Measurements from ENCODE around the gene INTS3.
"Not testable (repeated sequence)": the region's sequence is repeated elsewhere in the genome, so short reads cannot be mapped to it uniquely, and the experiment has no call there.

Gene INTS3

DNA sequence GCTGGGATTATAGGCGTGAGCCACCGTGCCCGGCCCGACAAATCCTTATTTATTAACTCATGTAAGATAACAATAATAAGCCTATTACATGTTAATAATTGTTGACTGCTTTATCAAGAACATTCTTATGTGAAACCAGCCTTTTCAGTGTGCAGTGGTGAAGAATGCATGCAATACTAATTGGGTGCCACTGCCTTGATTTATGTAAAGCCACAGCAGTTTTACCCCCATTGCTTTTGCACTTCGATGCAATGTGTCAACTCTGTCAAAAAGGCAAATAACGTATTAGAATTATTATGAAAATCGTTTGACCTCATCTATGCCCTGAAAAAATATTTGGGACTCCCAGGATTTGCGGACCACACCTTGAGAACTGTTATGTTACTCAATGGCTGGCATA, 31.1 kb upstream of the INTS3 start:
- no peak for TF ChIP-seq ZNF274 (IDR thresholded peaks at IDR 0.05; ENCODE audit: low read depth, low read length)
- no peak overlapping the region for H3K4me3 ChIP-seq (ENCODE audit: low read length)

DNA sequence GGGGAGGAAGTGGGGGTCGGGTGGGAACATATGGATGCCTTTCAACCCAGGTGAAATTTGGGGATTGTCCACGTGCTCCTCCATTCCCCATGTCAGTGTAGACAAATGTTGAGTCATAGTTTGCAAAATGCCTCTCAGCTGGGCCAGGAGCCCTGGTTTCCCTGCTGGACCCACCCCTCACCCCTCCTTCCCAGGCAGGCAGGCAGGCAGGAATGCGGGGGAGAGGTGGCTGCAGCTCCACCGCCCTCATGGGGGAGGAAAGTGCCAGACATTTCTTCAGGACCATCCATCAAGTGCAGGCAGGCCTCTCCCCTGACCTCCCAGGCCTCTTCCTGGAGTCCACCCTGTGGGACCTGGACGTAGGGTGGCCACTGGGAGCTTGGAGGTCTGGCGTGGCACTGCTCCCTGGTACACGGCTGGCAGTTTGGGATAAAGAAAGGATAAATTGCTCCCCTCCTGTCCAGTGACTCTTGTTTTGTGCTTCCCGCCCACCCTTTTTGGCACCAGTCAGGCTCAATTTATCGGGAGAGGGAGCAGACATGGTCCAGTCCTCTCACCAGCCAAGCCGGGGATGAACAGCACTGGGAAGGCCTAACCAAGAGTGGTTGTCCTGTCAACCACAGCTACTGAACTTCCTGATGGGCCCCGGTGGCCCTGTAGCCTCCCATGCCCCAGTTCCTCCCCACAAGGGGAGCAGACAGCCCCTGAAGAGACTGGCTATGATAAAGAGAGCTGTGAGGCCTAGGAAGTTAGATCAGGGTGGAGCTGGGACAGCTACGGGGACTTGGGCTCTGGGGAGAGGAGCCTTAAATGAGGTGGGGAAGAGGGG, 30.4 kb upstream of the INTS3 start:
- TF ChIP-seq ZNF274 (IDR thresholded peaks at IDR 0.05; ENCODE audit: low read depth, low read length): no peak
- H3K4me3 ChIP-seq (ENCODE audit: low read length): no peak overlapping the region

DNA sequence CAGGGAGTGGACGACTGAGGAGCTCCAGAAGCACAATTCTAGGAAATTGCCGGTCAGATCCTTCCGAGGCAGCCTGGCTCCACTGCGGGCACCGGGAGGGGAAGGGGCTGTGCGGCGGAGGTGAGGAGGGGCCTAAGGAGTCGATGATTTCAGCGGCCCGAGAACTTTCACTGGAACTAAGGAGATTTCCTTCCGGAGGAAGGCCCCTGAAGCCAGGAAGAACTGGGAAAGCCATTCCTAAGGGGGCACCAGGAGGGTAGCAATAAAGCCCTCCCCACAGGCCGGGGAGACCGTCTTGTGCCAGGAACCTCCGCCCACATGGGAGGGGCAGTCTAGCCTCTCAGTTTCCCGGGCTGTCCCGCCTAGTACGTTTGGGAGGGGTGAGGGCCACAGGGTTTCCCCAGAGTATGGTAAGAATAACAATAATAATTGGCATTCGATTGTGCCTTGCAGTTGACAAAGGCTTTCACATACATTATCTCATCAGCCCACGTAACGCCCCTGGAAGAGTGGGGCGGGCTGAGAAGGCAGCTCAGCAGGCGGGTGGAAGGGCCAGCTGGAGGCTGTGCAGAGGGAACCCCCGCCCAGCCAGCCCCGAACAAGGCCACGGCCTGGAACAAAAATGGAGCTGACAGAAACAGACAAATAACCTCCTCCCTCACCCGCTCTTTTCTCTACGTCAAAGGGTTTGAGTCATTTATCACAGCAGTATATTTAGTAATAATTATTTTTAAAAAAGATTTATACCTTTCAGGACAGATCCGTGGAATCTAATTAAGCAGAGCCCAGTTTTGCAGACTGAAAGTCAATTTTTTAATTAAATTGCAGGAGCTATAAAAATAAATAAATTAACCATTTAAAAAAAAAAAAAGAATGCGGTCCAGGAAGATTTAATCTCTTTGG, 29.6 kb upstream of the INTS3 start:
- no peak for TF ChIP-seq ZNF274 (IDR thresholded peaks at IDR 0.05; ENCODE audit: low read depth, low read length)
- no peak overlapping the region for H3K4me3 ChIP-seq (ENCODE audit: low read length)

DNA sequence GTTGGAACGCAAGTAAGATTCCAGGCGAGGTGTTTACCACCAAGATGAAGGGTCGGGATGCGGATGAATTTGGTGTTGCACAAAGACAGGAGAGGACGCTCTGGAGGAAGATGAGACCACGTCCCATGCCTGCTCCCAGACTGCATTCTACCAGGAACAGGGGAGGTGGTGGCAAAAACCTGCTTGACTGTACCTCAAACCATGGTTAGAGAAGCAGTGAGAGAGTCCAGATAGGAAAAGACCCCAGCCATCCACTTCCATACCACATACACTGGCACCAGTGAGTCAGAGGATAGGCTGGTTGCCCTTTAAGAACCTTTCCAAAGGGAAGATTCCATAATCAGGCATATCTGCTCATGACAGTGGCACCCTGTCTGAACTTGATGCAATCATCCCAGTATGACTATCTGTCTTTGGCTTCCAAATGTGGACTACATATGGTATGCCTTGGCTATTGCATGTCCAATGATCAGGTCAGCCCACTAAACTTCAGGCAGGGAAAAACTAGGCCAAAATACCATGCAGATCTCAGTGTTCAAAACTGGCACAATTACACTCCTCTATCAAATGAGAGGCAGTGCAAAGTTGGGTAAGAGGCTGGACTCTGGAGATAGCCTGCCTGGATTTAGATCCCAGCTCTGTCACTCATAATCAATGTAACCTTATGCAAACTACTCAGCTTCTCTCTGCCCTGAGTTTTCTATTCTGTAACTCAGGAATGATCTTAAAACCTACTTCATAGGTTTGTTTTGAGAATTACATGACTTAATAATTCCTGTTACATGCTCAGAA, 28.7 kb upstream of the INTS3 start:
- H3K4me3 ChIP-seq (ENCODE audit: low read length): no peak overlapping the region
- no peak for TF ChIP-seq ZNF274 (IDR thresholded peaks at IDR 0.05; ENCODE audit: low read depth, low read length)

DNA sequence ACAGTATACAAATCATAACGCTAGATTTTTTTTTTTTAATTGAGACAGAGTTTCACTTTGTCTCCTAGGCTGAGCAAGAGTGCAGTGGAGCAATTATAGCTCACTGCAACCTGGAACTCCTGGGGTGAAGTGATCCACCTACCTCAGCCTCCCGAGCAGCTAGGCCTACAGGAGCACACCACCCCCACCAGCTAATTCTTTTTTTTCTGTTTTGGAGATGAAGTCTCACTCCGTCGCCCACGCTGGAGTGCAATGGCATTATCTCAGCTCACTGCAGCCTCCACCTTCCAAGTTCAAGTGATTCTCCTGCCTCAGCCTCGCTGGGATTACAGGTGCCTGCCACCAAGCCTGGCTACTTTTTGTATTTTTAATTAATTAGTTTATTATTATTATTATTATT, 28.1 kb upstream of the INTS3 start:
- TF ChIP-seq ZNF274 (IDR thresholded peaks at IDR 0.05; ENCODE audit: low read depth, low read length): no peak
- H3K4me3 ChIP-seq (ENCODE audit: low read length): no peak overlapping the region

DNA sequence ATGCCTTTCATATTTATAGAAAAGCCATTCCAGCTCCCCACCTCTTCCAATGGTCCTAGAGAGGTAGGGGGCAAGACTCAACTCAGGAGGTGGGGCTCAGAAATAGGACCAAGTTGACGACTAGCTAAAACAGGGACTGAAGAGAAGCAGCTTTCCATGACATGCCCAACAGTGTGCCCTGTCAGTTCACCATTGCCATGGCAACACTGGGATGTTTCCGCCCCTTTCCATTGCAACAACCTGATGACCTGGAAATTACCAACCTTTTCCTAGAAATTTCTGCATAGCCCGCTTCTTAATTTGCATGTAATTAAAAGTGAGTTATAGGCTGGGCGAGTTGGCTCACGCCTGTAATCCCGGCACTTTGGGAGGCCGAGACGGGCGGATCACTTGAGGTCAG, 22.4 kb upstream of the INTS3 start:
- TF ChIP-seq ZNF274 (IDR thresholded peaks at IDR 0.05; ENCODE audit: low read depth, low read length): no peak
- H3K4me3 ChIP-seq (ENCODE audit: low read length): no peak overlapping the region

DNA sequence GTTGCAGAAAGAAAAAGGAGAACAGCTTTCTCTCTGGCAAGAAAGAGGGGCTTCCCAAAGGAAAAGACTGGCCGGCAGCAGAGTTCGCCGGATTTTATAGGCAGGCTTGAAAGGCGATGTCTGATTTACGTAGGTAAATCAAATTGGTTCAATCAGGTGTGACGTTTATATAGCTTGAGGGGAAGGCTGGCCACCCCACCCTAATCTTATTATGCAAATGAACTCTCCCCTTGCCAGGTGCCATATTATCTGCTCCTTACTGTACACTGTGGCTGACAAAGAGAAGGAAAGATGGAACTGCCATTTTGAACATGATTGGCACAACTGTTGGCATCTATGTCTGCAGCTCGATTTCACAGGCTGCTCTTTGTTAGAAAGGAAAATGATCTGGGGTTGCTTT, 16.8 kb upstream of the INTS3 start:
- no peak overlapping the region for H3K4me3 ChIP-seq (ENCODE audit: low read length)
- no peak for TF ChIP-seq ZNF274 (IDR thresholded peaks at IDR 0.05; ENCODE audit: low read depth, low read length)

DNA sequence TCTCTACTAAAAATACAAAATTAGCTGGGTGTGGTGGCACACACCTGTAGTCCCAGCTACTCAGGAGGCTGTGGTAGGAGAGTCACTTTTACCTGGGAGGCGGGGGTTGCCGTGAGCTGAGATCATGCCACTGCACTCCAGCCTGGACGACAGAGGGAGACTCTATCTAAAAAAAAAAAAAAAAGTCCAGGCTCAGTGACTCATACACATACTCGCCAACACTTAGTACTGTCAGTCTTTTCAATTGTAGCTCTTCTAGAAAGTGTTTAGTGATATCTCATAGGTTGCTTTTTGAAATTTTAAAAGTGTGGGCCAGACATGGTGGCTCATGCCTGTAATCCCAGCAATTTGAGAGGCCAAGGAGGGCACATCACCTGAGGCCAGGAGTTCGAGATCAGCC, 11.6 kb upstream of the INTS3 start:
- H3K4me3 ChIP-seq (ENCODE audit: low read length): not testable (repeated sequence)

DNA sequence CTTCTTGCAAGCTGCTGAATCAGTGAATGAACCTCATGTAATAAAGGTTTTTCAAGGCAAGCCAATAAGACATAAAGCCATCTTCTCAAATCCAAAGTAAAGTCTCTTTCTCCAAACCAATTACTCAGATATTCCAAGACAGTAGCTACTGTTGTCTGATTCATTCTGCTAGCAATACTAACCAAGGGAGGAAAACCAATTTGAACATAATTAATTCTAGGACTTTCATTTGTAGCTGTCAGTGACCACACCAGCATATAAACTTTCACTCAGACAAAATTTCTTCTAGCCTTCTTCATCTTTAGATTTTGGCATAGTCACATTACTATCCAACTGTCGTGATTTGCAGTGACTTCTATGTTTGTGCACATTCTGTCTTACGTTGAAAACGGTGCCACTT, 10.5 kb upstream of the INTS3 start:
- no peak for TF ChIP-seq ZNF274 (IDR thresholded peaks at IDR 0.05; ENCODE audit: low read depth, low read length)

DNA sequence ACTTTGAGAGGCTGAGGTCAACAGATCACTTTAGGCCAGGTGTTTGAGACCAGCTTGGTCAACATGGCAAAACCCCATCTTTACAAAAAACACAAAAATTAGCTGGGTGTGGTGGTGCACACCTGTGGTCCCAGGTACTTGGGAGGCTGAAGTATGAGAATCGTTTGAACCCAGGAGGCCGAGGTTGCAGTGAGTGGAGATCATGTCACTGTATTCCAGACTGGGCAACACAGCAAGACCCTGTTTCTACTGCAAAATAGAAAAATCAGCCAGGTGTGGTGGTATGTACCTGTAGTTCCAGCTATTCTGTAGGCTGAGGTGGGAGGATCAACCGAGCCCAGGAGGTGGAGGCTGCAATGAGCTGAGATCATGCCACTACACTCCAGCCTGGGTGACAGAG, 4.2 kb upstream of the INTS3 start:
- H3K4me3 ChIP-seq (ENCODE audit: low read length): no peak overlapping the region
- no peak for TF ChIP-seq ZNF274 (IDR thresholded peaks at IDR 0.05; ENCODE audit: low read depth, low read length)

More for the DNA sequence above, 10.5 kb upstream of the INTS3 start:
- no peak overlapping the region for H3K4me3 ChIP-seq (ENCODE audit: low read length)

DNA sequence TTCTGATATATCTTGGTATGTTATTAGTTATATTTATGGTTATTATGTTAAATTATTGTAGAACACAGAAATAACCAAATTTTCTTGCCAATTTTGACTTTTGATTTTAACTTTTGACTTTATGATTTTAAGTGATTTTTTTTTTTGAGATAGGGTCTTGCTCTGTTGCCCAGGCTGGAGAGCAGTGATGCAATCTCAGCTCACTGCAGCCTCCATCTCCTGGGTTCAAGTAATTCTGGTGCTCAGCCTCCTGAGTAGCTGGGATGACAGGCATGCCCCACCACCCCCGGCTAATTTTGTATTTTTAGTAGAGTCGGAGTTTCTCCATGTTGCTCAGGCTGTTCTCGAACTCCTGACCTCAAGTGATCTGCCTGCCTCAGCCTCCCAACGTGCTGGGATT, 3.2 kb upstream of the INTS3 start:
- not testable (repeated sequence) for H3K4me3 ChIP-seq (ENCODE audit: low read length)

DNA sequence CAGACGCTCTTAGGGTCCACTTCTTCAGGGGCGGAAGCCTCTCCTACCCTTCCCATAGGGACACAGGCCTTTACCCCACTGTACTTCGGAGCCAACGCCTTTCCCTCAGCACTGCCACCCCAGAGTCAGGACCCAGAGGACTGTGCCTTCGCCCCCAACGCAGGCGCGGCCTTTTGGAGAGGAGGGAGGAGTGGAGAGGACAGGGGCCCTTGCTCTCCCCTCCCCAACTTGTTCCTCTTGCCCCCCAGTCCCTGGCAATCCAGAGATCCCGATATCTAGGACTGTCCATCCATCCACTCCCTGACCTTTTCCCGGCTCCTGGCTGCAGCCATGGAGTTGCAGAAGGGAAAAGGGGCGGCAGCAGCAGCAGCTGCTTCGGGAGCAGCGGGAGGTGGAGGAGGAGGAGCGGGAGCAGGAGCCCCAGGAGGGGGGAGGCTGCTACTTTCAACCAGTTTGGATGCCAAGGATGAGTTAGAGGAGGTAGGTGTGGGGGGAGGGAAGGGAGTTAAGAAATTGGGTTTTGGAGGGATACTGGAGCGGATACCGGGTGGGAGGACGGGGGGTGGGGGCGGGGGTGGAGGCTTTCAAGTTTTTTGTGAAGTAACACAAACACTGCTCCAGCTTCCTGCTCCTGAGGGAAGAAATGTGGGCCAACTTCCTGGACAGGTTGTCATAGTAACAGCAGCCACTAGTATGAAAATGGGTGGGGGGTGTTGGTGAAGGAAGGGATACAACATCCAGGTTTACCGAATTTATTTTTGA, 636 bp downstream of the INTS3 start:
- TF ChIP-seq ZNF274 (IDR thresholded peaks at IDR 0.05; ENCODE audit: low read depth, low read length): no peak
- peak overlapping the region; percentile 90 for H3K4me3 ChIP-seq (ENCODE audit: low read length)

DNA sequence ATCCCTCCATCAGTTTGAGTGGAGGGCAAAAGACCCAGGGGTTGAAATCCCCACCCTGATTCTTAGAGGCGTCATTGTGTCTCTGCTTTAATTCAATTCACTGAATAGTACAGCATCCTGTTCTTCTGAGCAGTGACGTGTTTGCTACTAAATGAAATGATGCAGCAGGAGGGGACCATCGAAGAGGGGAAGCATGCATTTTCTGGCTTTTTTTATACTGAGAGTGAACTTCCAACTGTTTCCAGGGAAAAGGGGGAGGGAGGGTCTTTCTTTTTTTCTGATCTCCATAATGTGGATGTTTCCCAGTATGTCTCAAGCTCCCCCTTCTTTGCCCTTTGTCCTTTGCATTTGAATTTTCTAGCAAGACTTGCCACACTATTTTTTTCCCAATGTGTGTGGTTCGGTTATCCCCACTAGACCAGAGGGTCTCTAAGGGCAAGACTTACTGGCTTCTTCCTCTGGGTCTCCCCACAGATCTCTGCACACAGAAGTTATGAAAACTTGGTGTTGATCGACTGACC, 2.7 kb downstream of the INTS3 start:
- no peak overlapping the region for H3K4me3 ChIP-seq (ENCODE audit: low read length)
- no peak for TF ChIP-seq ZNF274 (IDR thresholded peaks at IDR 0.05; ENCODE audit: low read depth, low read length)

DNA sequence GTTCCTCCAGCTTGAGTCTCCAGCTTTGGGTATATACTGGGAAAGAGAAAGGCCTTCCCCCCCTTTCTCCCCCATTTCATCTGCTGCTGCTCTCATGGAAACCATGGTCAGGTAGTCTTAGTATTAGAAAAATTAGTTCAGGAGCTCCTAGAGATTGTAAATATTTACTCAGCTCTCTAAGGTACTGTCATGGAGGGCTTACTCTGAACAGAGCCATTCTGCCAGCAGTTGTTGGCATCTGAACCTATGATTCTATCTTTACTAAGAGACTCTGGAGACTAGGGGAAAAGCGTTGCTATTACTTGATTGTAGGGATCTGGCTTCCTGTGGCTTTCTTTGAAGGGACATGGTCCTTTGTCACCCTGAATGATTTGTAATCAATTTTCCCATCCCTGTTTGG, 6.1 kb downstream of the INTS3 start:
- TF ChIP-seq ZNF274 (IDR thresholded peaks at IDR 0.05; ENCODE audit: low read depth, low read length): no peak
- no peak overlapping the region for H3K4me3 ChIP-seq (ENCODE audit: low read length)

All from GM08714 (cell line).